Measurements from ENCODE around the gene YTHDF1. TPM values are rescaled to one million over a fixed set of nuclear protein-coding genes. Genes with fewer than 3 reads are reported as not detected.

YTHDF1 gene
- 32.3 TPM for polyA plus RNA-seq (2013, experiment 1 of 2)
- polyA plus RNA-seq (2013, experiment 2 of 2) = 32.4 TPM

GRCh38 chr20:63216041-63216848 is at the start of gene YTHDF1:
YTHDF1 (minus strand) TSS chr20:63216131; CDS start chr20:63215892, 239 bp downstream.
- Histone ChIP-seq H3K79me1 (replicated peaks; ENCODE audit: low read length, poor library complexity, severe bottlenecking) (peaks cover 6% of the 10 kb centered on the region), H4K8ac (ENCODE audit: low read length) (peak within 1 kb of the TSS; percentile 97), H2BK12ac (ENCODE audit: low read length in 2 of 2) (peak within 1 kb of the TSS; percentile 38 to 40), H3K4me2 (ENCODE audit: low read length, poor library complexity, severe bottlenecking) (peak within 1 kb of the TSS; percentile 91), H3K23ac (ENCODE audit: low read length in 2 of 2) (peak within 1 kb of the TSS in 1 of 2 experiments; percentile 3), H3K4me3 (ENCODE audit: insufficient read depth in 1 of 2, low read depth in 1 of 2, low read length in 2 of 2) (peak within 1 kb of the TSS; percentile 87 to 91), H2AFZ (ENCODE audit: low read depth, low read length) (peak within 1 kb of the TSS; percentile 97), H2AK5ac (ENCODE audit: low read length, severe bottlenecking) (peak within 1 kb of the TSS; percentile 76), H3K9ac (ENCODE audit: low read length) (peak within 1 kb of the TSS; percentile 92), H3K27me3 (ENCODE audit: control insufficient read depth in 1 of 2, insufficient read depth in 1 of 2, low read length in 2 of 2) (peaks cover 19 to 25% of the 10 kb centered on the region in 2 experiments), H3K36me3 (ENCODE audit: control insufficient read depth in 1 of 2, insufficient read depth in 2 of 2, low read depth in 1 of 2, low read length in 2 of 2) (peaks cover 17 to 35% of the 10 kb centered on the region in 2 experiments), H2BK120ac (ENCODE audit: low read depth, low read length) (peak within 1 kb of the TSS; percentile 94), H3K27ac (ENCODE audit: low read length, poor library complexity, severe bottlenecking) (peak within 1 kb of the TSS; percentile 29), H3K9me3 (ENCODE audit: control insufficient read depth, low read length) (no peaks in the 10 kb centered on the region), H3K14ac (ENCODE audit: low read length in 2 of 2) (peak within 1 kb of the TSS in 1 of 2 experiments; percentile 85), H2BK15ac (ENCODE audit: low read depth, poor library complexity, severe bottlenecking) (peak within 1 kb of the TSS; percentile 35), H3K4ac (ENCODE audit: low read depth in 1 of 2, low read length in 2 of 2) (peak within 1 kb of the TSS; percentile 90 to 95), H2BK5ac (ENCODE audit: low read depth, low read length, poor library complexity, severe bottlenecking) (peak within 1 kb of the TSS; percentile 67), H3K4me1 (ENCODE audit: control insufficient read depth, insufficient read depth, low read depth, low read length) (peaks cover 26% of the 10 kb centered on the region), H4K91ac (ENCODE audit: low read length) (peak within 1 kb of the TSS; percentile 97), H3K18ac (ENCODE audit: low read depth in 1 of 2, low read length in 2 of 2) (peak within 1 kb of the TSS; percentile 91 to 96)
- WGBS = 4% methylated on average over 70 of the region's 96 CpGs
- peak; percentile 91 for DNase-seq

- no peak overlapping the region for H3K4me3 ChIP-seq (ENCODE audit: insufficient read depth in 1 of 2, low read depth in 1 of 2, low read length in 2 of 2)
- H3K4me2 ChIP-seq (ENCODE audit: low read length, poor library complexity, severe bottlenecking) = no peak overlapping the region
- no peak overlapping the region for H3K23ac ChIP-seq (ENCODE audit: low read length in 2 of 2)
- no peak overlapping the region for H3K9ac ChIP-seq (ENCODE audit: low read length)
- H4K8ac ChIP-seq (ENCODE audit: low read length) = no peak overlapping the region
- peaks cover 43% of the 10 kb centered on the region for H3K4me1 ChIP-seq (ENCODE audit: control insufficient read depth, insufficient read depth, low read depth, low read length)
- H3K4ac ChIP-seq (ENCODE audit: low read depth in 1 of 2, low read length in 2 of 2) = no peak overlapping the region
- DNase-seq = no peak
- no peak overlapping the region for H2BK5ac ChIP-seq (ENCODE audit: low read depth, low read length, poor library complexity, severe bottlenecking)
- no peak overlapping the region for H3K18ac ChIP-seq (ENCODE audit: low read depth in 1 of 2, low read length in 2 of 2)
- H3K36me3 ChIP-seq (ENCODE audit: control insufficient read depth in 1 of 2, insufficient read depth in 2 of 2, low read depth in 1 of 2, low read length in 2 of 2) = peaks cover 0 to 12% of the 10 kb centered on the region in 2 experiments
- H3K79me1 ChIP-seq (replicated peaks; ENCODE audit: low read length, poor library complexity, severe bottlenecking) = no peaks in the 10 kb centered on the region
- H4K91ac ChIP-seq (ENCODE audit: low read length) = no peak overlapping the region
- no peak overlapping the region for H3K27ac ChIP-seq (ENCODE audit: low read length, poor library complexity, severe bottlenecking)
- no peak overlapping the region for H2BK12ac ChIP-seq (ENCODE audit: low read length in 2 of 2)
- H2BK15ac ChIP-seq (ENCODE audit: low read depth, poor library complexity, severe bottlenecking) = no peak overlapping the region
- no peak overlapping the region for H2AK5ac ChIP-seq (ENCODE audit: low read length, severe bottlenecking)
- peaks cover 14 to 88% of the 10 kb centered on the region in 2 experiments for H3K27me3 ChIP-seq (ENCODE audit: control insufficient read depth in 1 of 2, insufficient read depth in 1 of 2, low read length in 2 of 2)
- 86% methylated on average over 14 of the region's 14 CpGs for WGBS
- H3K9me3 ChIP-seq (ENCODE audit: control insufficient read depth, low read length) = no peaks in the 10 kb centered on the region
- no peak overlapping the region for H2AFZ ChIP-seq (ENCODE audit: low read depth, low read length)
- H3K14ac ChIP-seq (ENCODE audit: low read length in 2 of 2) = no peak overlapping the region
- H2BK120ac ChIP-seq (ENCODE audit: low read depth, low read length) = no peak overlapping the region
These were observed 48.6 kb upstream of the YTHDF1 start for GRCh38 chr20:63264519-63264918.

- Histone ChIP-seq H3K18ac (ENCODE audit: low read depth in 1 of 2, low read length in 2 of 2) (no peak overlapping the region), H2BK15ac (ENCODE audit: low read depth, poor library complexity, severe bottlenecking) (no peak overlapping the region), H2BK5ac (ENCODE audit: low read depth, low read length, poor library complexity, severe bottlenecking) (no peak overlapping the region), H3K14ac (ENCODE audit: low read length in 2 of 2) (no peak overlapping the region), H3K27me3 (ENCODE audit: control insufficient read depth in 1 of 2, insufficient read depth in 1 of 2, low read length in 2 of 2) (peaks cover 14 to 88% of the 10 kb centered on the region in 2 experiments), H3K23ac (ENCODE audit: low read length in 2 of 2) (no peak overlapping the region), H3K4me3 (ENCODE audit: insufficient read depth in 1 of 2, low read depth in 1 of 2, low read length in 2 of 2) (no peak overlapping the region), H4K8ac (ENCODE audit: low read length) (no peak overlapping the region), H3K9ac (ENCODE audit: low read length) (no peak overlapping the region), H3K9me3 (ENCODE audit: control insufficient read depth, low read length) (no peaks in the 10 kb centered on the region), H3K4me2 (ENCODE audit: low read length, poor library complexity, severe bottlenecking) (no peak overlapping the region), H3K27ac (ENCODE audit: low read length, poor library complexity, severe bottlenecking) (no peak overlapping the region), H2AK5ac (ENCODE audit: low read length, severe bottlenecking) (peak overlapping the region; percentile 4), H3K4me1 (ENCODE audit: control insufficient read depth, insufficient read depth, low read depth, low read length) (peaks cover 38% of the 10 kb centered on the region), H2BK12ac (ENCODE audit: low read length in 2 of 2) (no peak overlapping the region), H3K4ac (ENCODE audit: low read depth in 1 of 2, low read length in 2 of 2) (no peak overlapping the region), H3K79me1 (replicated peaks; ENCODE audit: low read length, poor library complexity, severe bottlenecking) (no peaks in the 10 kb centered on the region), H3K36me3 (ENCODE audit: control insufficient read depth in 1 of 2, insufficient read depth in 2 of 2, low read depth in 1 of 2, low read length in 2 of 2) (peaks cover 0 to 13% of the 10 kb centered on the region in 2 experiments), H2AFZ (ENCODE audit: low read depth, low read length) (no peak overlapping the region), H2BK120ac (ENCODE audit: low read depth, low read length) (no peak overlapping the region), H4K91ac (ENCODE audit: low read length) (no peak overlapping the region)
- no peak for DNase-seq
- WGBS = 93% methylated on average over 10 of the region's 10 CpGs
These were observed 48.1 kb upstream of the YTHDF1 start for GRCh38 chr20:63264000-63264399.

DNA sequence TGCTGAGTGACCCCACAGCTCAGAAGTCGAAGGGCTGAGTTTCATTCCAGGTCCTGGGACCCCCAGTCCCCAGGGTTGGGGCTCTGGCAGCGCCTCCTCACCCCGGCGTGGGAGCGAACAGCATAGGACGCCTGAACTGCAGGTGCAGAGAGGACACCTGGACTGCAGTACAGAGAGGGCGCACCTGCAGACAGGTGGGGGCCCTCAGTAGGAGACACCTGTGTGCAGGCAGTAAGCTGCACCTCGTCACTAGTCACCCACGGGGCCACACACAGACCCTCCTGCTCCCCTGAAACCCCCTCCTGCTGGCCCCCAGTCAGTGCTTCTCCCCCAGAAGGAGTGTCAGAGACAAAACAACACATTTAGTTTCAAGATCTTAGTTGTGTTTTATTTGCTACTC is 46.9 kb upstream of the YTHDF1 start:
- Histone ChIP-seq H3K27me3 (ENCODE audit: control insufficient read depth in 1 of 2, insufficient read depth in 1 of 2, low read length in 2 of 2) (peaks cover 14 to 88% of the 10 kb centered on the region in 2 experiments), H3K9ac (ENCODE audit: low read length) (no peak overlapping the region), H3K23ac (ENCODE audit: low read length in 2 of 2) (no peak overlapping the region), H2BK120ac (ENCODE audit: low read depth, low read length) (no peak overlapping the region), H3K4me1 (ENCODE audit: control insufficient read depth, insufficient read depth, low read depth, low read length) (peaks cover 34% of the 10 kb centered on the region), H2BK5ac (ENCODE audit: low read depth, low read length, poor library complexity, severe bottlenecking) (no peak overlapping the region), H3K14ac (ENCODE audit: low read length in 2 of 2) (no peak overlapping the region), H3K27ac (ENCODE audit: low read length, poor library complexity, severe bottlenecking) (no peak overlapping the region), H2BK12ac (ENCODE audit: low read length in 2 of 2) (no peak overlapping the region), H3K4ac (ENCODE audit: low read depth in 1 of 2, low read length in 2 of 2) (no peak overlapping the region), H4K91ac (ENCODE audit: low read length) (no peak overlapping the region), H3K36me3 (ENCODE audit: control insufficient read depth in 1 of 2, insufficient read depth in 2 of 2, low read depth in 1 of 2, low read length in 2 of 2) (peaks cover 0 to 23% of the 10 kb centered on the region in 2 experiments), H3K18ac (ENCODE audit: low read depth in 1 of 2, low read length in 2 of 2) (no peak overlapping the region), H3K4me3 (ENCODE audit: insufficient read depth in 1 of 2, low read depth in 1 of 2, low read length in 2 of 2) (no peak overlapping the region), H4K8ac (ENCODE audit: low read length) (no peak overlapping the region), H2BK15ac (ENCODE audit: low read depth, poor library complexity, severe bottlenecking) (peak overlapping the region; percentile 37), H2AK5ac (ENCODE audit: low read length, severe bottlenecking) (no peak overlapping the region), H3K9me3 (ENCODE audit: control insufficient read depth, low read length) (no peaks in the 10 kb centered on the region), H3K79me1 (replicated peaks; ENCODE audit: low read length, poor library complexity, severe bottlenecking) (no peaks in the 10 kb centered on the region), H2AFZ (ENCODE audit: low read depth, low read length) (no peak overlapping the region), H3K4me2 (ENCODE audit: low read length, poor library complexity, severe bottlenecking) (no peak overlapping the region)
- WGBS = 83% methylated on average over 9 of the region's 9 CpGs
- DNase-seq = no peak

Measured in mesenchymal stem cell (in vitro differentiated cells and primary cell).